ENCODE results near the gene MYH9. TPM values are rescaled to one million over a fixed set of nuclear protein-coding genes. Genes with fewer than 3 reads are reported as not detected.

The MYH9 gene
- total RNA-seq, 4 donors from 2014 or later: 215 to 1,171 (median 400) TPM

GRCh38 chr22:36321797-36322601, 65.8 kb downstream of the MYH9 start:
- Histone ChIP-seq H3K36me3 (no peaks in the 10 kb centered on the region), H3K27ac (peak overlapping the region; percentile 95 to 100), H3K9me3 (no peaks in the 10 kb centered on the region), H3K27me3 (no peaks in the 10 kb centered on the region), H3K4me3 (no peak overlapping the region), H3K4me1 (peaks cover 16 to 25% of the 10 kb centered on the region in 2 donors)
- TF ChIP-seq, protein P1, sequence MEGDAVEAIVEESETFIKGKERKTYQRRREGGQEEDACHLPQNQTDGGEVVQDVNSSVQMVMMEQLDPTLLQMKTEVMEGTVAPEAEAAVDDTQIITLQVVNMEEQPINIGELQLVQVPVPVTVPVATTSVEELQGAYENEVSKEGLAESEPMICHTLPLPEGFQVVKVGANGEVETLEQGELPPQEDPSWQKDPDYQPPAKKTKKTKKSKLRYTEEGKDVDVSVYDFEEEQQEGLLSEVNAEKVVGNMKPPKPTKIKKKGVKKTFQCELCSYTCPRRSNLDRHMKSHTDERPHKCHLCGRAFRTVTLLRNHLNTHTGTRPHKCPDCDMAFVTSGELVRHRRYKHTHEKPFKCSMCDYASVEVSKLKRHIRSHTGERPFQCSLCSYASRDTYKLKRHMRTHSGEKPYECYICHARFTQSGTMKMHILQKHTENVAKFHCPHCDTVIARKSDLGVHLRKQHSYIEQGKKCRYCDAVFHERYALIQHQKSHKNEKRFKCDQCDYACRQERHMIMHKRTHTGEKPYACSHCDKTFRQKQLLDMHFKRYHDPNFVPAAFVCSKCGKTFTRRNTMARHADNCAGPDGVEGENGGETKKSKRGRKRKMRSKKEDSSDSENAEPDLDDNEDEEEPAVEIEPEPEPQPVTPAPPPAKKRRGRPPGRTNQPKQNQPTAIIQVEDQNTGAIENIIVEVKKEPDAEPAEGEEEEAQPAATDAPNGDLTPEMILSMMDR (IDR thresholded peaks at IDR 0.05): no peak
- no peak for TF ChIP-seq POLR2A (IDR thresholded peaks at IDR 0.05)
- intact Hi-C loops (cut with DNase I; ENCODE audit: low total_unique reads): loop anchor here (10.0 kb wide), 1 partner anchor 143 kb away; no protein-coding TSS in a partner anchor
- DNase-seq: no peak

DNA sequence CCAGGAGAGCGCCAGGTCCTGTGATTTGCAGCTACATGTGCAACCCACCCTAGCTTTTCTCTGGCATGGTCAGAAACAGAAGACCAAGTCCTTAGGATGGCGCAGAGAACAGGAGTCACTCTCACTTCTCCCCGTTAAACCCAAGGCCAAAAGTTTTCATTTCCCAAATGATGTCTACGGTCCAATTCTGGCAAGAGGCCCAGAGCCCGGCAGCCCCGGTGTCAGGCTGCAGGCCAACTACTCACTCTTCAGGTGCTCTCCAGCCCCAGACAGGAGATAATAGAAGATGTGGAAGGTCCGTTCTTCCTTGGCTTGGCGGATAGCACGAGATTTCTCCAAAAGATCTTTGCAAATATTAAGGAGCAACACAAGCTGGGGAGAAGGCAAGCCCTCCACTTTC, 67.2 kb downstream of the MYH9 start:
- TF ChIP-seq, protein P1 (IDR thresholded peaks at IDR 0.05): no peak
- no peak for TF ChIP-seq POLR2A (IDR thresholded peaks at IDR 0.05)
- intact Hi-C loops (cut with DNase I; ENCODE audit: low total_unique reads): loop anchor here (10.0 kb wide), 1 partner anchor 144 kb away; no protein-coding TSS in a partner anchor
- Histone ChIP-seq H3K27ac (peak overlapping the region; percentile 95 to 100), H3K4me3 (no peak overlapping the region), H3K27me3 (no peaks in the 10 kb centered on the region), H3K9me3 (no peaks in the 10 kb centered on the region), H3K36me3 (no peaks in the 10 kb centered on the region), H3K4me1 (peaks cover 12 to 19% of the 10 kb centered on the region in 2 donors)
- DNase-seq: no peak

DNA sequence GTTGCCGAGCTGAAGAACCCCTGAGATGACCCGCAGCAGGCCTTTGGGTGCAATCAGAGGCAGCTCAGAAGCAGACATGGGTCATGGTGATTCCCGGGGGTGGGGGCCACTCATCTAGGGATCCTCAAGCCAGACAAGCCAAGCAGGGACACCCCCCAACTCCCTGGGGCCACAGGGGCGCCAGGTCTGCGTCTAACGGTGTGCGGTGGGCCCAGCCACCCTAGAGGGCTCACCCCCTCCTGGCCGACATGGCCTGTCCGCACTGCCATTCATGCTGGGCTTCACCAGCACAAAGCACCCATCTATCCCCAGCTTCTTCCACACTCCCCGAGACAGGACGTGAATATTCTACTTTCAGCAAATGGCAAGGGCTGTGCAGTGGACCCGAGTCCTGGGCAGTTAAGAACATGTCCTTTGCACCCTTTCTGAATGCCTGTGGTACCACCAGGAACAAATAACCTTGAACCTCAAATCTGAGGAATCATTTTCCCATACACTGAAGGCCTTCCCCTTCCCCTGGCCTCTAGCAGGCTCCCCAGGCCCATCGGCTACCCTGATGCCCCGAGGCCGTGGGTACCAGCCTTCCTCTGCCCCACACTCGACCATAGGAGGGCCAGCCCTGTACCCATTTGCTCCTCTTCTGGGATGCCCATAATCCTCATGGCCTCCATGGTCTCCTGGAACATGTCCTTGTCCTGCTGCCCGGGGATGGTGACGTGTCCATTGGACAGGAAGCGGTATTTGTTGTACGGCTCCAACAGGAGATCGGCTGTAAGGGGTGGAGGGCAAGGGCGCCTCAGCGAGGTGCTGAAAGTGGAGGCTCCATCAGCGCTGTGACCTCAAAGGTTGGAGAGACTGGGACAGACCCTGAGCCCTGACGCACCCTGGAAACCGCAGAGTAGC, 67.9 kb downstream of the MYH9 start:
- H3K4me1 ChIP-seq: peaks cover 8 to 13% of the 10 kb centered on the region in 2 donors
- no peaks in the 10 kb centered on the region for H3K9me3 ChIP-seq
- H3K36me3 ChIP-seq: no peaks in the 10 kb centered on the region
- no peaks in the 10 kb centered on the region for H3K27me3 ChIP-seq
- peak overlapping the region; percentile 95 to 100 for H3K27ac ChIP-seq
- no peak overlapping the region for H3K4me3 ChIP-seq
- intact Hi-C loops (cut with DNase I; ENCODE audit: low total_unique reads): loop anchor here (10.0 kb wide), 1 partner anchor 145 kb away; no protein-coding TSS in a partner anchor
- DNase-seq: peak in 1 of 2 donors; percentile 51
- TF ChIP-seq POLR2A (IDR thresholded peaks at IDR 0.05): no peak
- TF ChIP-seq, protein P1 (IDR thresholded peaks at IDR 0.05): no peak

DNA sequence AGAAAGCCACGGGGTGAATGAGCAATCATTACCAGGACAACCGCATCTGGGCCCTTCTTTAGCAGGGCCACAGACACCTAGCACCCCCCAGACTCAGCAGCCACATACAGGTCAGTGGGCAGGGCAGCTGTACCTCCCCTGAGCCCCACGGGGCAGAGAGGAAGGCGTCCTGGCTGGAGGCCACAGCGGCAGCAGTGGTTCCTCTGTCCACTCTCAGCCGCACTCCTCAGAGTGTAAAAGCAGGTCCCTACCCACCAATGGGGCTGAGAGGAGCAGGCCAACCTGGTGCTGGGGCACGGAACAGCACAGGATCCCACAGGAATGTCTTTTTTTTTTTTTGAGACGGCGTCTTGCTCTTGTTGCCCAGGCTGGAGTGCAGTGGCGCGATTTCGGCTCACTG, 69.3 kb downstream of the MYH9 start:
- no peak overlapping the region for H3K4me3 ChIP-seq
- DNase-seq: no peak
- intact Hi-C loops (cut with DNase I; ENCODE audit: low total_unique reads): no loop called here
- peak overlapping the region; percentile 27 to 100 for H3K27ac ChIP-seq
- no peaks in the 10 kb centered on the region for H3K36me3 ChIP-seq
- H3K27me3 ChIP-seq: no peaks in the 10 kb centered on the region
- H3K9me3 ChIP-seq: no peaks in the 10 kb centered on the region
- TF ChIP-seq, protein P1 (IDR thresholded peaks at IDR 0.05): no peak
- no peak for TF ChIP-seq POLR2A (IDR thresholded peaks at IDR 0.05)
- no peaks in the 10 kb centered on the region for H3K4me1 ChIP-seq
